Measurements from ENCODE around the gene ZCCHC24. TPM values are rescaled to one million over a fixed set of nuclear protein-coding genes. Genes with fewer than 3 reads are reported as not detected.
A peak's percentile ranks its signal among the peaks of the same experiment; 100 is the strongest.

The ZCCHC24 gene
- total and polyA plus RNA-seq, 10 donors = 4.9 to 34.1 (median 23.7) TPM

DNA sequence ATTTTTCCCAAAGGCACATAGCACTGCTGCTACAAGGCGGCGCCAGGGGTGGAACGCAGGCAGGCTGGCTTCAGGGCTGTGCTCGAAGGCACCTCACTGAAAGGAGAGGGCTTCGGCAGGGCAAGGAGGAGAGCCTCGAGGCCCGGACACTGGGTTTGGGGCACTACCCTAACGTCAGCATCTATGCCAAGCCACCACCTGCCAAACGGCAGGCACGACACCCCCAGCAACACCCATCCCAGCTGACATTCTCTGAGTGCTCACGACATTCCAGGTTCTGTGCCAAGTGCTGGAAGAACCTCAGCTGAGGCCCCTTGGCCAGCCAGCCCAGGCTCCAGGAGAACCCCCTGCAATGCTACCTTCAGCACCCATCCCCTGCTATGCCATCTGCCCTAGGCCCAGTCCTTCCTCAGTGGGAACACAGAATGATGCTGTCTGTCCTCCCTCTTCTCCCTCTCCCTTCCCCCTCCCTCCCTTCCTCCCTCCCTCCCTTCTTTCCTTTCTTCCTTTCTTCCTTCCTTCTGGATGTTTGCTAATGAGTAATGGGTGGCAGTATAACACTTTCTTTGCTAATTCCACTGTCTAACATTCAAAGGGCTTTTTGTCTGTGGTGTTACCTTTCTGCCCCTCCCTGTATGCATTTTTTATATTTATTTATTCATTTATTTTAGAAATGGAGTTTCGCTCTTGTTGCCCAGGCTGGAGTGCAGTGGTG is 24.3 kb downstream of the ZCCHC24 start:
- H3K27ac ChIP-seq = peak overlapping the region in 2 of 8 donors; percentile 13 to 47
- no peak for TF ChIP-seq POLR2AphosphoS5 (IDR thresholded peaks at IDR 0.05)
- TF ChIP-seq, protein P1, sequence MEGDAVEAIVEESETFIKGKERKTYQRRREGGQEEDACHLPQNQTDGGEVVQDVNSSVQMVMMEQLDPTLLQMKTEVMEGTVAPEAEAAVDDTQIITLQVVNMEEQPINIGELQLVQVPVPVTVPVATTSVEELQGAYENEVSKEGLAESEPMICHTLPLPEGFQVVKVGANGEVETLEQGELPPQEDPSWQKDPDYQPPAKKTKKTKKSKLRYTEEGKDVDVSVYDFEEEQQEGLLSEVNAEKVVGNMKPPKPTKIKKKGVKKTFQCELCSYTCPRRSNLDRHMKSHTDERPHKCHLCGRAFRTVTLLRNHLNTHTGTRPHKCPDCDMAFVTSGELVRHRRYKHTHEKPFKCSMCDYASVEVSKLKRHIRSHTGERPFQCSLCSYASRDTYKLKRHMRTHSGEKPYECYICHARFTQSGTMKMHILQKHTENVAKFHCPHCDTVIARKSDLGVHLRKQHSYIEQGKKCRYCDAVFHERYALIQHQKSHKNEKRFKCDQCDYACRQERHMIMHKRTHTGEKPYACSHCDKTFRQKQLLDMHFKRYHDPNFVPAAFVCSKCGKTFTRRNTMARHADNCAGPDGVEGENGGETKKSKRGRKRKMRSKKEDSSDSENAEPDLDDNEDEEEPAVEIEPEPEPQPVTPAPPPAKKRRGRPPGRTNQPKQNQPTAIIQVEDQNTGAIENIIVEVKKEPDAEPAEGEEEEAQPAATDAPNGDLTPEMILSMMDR (IDR thresholded peaks at IDR 0.05 in 8 of 11, conservative IDR thresholded peaks at IDR 0.05 in 3 of 11) = no peak
- no peak for TF ChIP-seq POLR2A (IDR thresholded peaks at IDR 0.05)
- peak; percentile 57 for DNase-seq

DNA sequence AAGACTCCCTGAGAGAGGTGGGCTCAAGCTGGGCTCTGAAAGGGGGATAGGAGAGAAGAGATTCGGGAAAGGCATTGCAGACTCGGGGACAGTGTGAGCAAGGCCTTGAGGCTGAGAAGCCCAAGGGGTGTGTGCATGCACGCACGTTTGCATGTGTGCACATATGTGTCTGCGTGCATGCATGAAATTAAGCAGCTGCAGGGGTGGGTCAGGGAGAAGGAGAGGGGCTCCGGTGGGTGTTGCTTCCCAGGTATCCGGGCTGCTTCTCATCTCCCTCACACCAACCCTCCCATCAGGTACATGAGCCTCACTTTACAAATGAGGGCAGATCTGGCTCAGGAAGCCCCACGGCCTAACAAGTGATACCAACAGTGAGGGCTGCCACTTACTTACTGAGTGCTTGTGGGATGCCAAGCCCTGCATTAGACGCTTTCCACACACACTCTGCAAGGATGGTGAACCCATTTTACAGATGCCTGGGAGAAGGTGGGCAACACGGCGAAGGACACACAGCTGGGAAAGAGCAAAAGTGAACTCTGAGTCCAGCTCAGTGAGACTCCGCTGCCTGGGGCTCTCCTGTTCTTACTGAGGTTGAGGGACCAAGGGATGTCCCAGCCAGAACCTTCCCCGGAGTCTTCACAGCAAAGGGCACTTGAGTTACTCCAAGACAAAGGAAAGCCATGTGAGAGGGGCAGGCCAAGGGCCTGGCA is 26.4 kb downstream of the ZCCHC24 start:
- peak overlapping the region in 4 of 8 donors; percentile 36 to 51 (median 46) for H3K27ac ChIP-seq
- H3K4me1 ChIP-seq = peaks cover 2 to 45% (median 19%) of the 10 kb centered on the region in 6 donors
- H3K36me3 ChIP-seq = peaks cover 0 to 21% (median 0%) of the 10 kb centered on the region in 6 donors
- DNase-seq = peak; percentile 37
- 86 to 93% (median 91%) methylated on average over 11 to 13 of the region's 13 CpGs for WGBS, 5 donors
- no peaks in the 10 kb centered on the region for H3K9me3 ChIP-seq
- TF ChIP-seq, protein P1 (IDR thresholded peaks at IDR 0.05 in 8 of 11, conservative IDR thresholded peaks at IDR 0.05 in 3 of 11) = no peak
- TF ChIP-seq POLR2AphosphoS5 (IDR thresholded peaks at IDR 0.05) (no peak), POLR2A (IDR thresholded peaks at IDR 0.05) (no peak)
- H3K4me3 ChIP-seq = no peak overlapping the region
- intact Hi-C loops (cut with DNase I; ENCODE audit: low total_unique reads) = no loop called here
- H3K27me3 ChIP-seq (replicated peaks in 1 of 7) = no peaks in the 10 kb centered on the region

More for the DNA sequence above, 24.3 kb downstream of the ZCCHC24 start:
- Histone ChIP-seq H3K27me3 (replicated peaks in 1 of 7) (no peaks in the 10 kb centered on the region), H3K9me3 (no peaks in the 10 kb centered on the region), H3K4me3 (no peak overlapping the region), H3K36me3 (peaks cover 0 to 39% (median 0%) of the 10 kb centered on the region in 6 donors), H3K4me1 (peaks cover 17 to 30% (median 24%) of the 10 kb centered on the region in 6 donors)
- intact Hi-C loops (cut with DNase I; ENCODE audit: low total_unique reads) = no loop called here
- 75 to 88% (median 80%) methylated on average over 12 of the region's 12 CpGs for WGBS, 5 donors

- Histone ChIP-seq H3K4me1 (peaks cover 0 to 53% (median 18%) of the 10 kb centered on the region in 6 donors), H3K27me3 (replicated peaks in 1 of 7) (no peaks in the 10 kb centered on the region), H3K4me3 (no peak overlapping the region), H3K36me3 (peaks cover 0 to 17% (median 0%) of the 10 kb centered on the region in 6 donors), H3K27ac (peak overlapping the region in 2 of 8 donors; percentile 15 to 34), H3K9me3 (no peaks in the 10 kb centered on the region)
- 56 to 67% (median 59%) methylated on average over 6 of the region's 6 CpGs for WGBS, 5 donors
- peak; percentile 73 for DNase-seq
- intact Hi-C loops (cut with DNase I; ENCODE audit: low total_unique reads) = no loop called here
- TF ChIP-seq POLR2A (IDR thresholded peaks at IDR 0.05) (no peak), POLR2AphosphoS5 (IDR thresholded peaks at IDR 0.05) (peak in 2 of 3 donors; percentile 28 to 58)
- TF ChIP-seq, protein P1 (IDR thresholded peaks at IDR 0.05 in 8 of 11, conservative IDR thresholded peaks at IDR 0.05 in 3 of 11) = no peak
Measured at GRCh38 chr10:79418274-79418673, 27.1 kb downstream of the ZCCHC24 start.

DNA sequence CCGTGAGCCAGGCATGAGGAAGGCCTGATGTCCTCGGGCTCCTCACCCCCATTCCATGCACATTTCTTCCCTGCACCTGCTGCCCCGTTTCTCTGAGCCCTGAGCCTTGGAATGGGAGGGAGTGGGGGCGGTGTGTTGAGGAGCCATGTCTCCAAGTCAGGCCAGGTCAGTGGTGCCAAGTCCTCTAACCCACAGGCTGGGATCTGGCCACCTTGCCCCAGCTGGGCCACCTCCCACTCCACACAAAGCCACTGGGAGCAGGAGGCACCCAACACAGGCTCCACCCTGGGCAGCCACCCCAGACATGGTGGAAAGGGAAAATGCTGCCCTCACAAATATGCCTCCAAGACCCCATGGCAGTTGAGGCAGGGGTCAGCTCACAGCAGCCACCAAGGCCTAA is 27.7 kb downstream of the ZCCHC24 start:
- peaks cover 0 to 17% (median 0%) of the 10 kb centered on the region in 6 donors for H3K36me3 ChIP-seq
- no peaks in the 10 kb centered on the region for H3K27me3 ChIP-seq (replicated peaks in 1 of 7)
- TF ChIP-seq, protein P1 (IDR thresholded peaks at IDR 0.05 in 8 of 11, conservative IDR thresholded peaks at IDR 0.05 in 3 of 11) = no peak
- TF ChIP-seq POLR2AphosphoS5 (IDR thresholded peaks at IDR 0.05) (no peak), POLR2A (IDR thresholded peaks at IDR 0.05) (no peak)
- WGBS, 5 donors = 62 to 86% (median 71%) methylated on average over 4 of the region's 4 CpGs
- H3K4me1 ChIP-seq = peaks cover 0 to 58% (median 21%) of the 10 kb centered on the region in 6 donors
- DNase-seq = peak; percentile 51
- no peak overlapping the region for H3K4me3 ChIP-seq
- H3K9me3 ChIP-seq = no peaks in the 10 kb centered on the region
- intact Hi-C loops (cut with DNase I; ENCODE audit: low total_unique reads) = no loop called here
- peak overlapping the region in 2 of 8 donors; percentile 15 to 34 for H3K27ac ChIP-seq
